H1 (cell line): Measurements from ENCODE around the gene HM13. TPM values are rescaled to one million over a fixed set of nuclear protein-coding genes. Genes with fewer than 3 reads are reported as not detected.
A peak's percentile ranks its signal among the peaks of the same experiment; 100 is the strongest.

Experiments used
- ASH2L ChIP-seq: fragments of 200-600, 300-600 bp; sonication (generic); IDR thresholded peaks from one replicate; pipeline ENCODE4 v1.7.1; 2017; ENCODE audit warnings: low read length
- BRCA1 ChIP-seq: IDR thresholded peaks from 2 replicates; pipeline ENCODE4 v1.6.1; 2012; ENCODE audit warnings: low read depth, low read length, improper control_type of control experiment
- CBX8 ChIP-seq: fragments of 300-800, 300-1000 bp; sonication (generic); IDR thresholded peaks from 2 replicates; pipeline ENCODE4 v1.7.1; 2016; ENCODE audit warnings: low read depth, low read length, borderline replicate concordance
- GTF2F1 ChIP-seq: IDR thresholded peaks from 2 replicates; pipeline ENCODE4 v1.6.1; 2012; ENCODE audit warnings: low read depth, low read length, improper control_type of control experiment, borderline replicate concordance
- HDAC2 ChIP-seq, 2 experiments: fragments of 300-600 bp in 1 of 2; sonication (generic) in 1 of 2; IDR thresholded peaks; 2 replicates each; pipeline ENCODE4 v1.6.1; 2011 to 2012; ENCODE audit warnings: low read depth in 2 of 2, low read length in 2 of 2, mild to moderate bottlenecking in 2 of 2, moderate library complexity in 2 of 2, borderline replicate concordance in 1 of 2, inconsistent platforms in 1 of 2
- JUND ChIP-seq: IDR thresholded peaks from 2 replicates; pipeline ENCODE4 v1.6.1; 2011; ENCODE audit warnings: mild to moderate bottlenecking, improper control_type of control experiment, low read length
- KDM4A ChIP-seq: IDR thresholded peaks from one replicate; pipeline ENCODE4 v1.7.1; 2012; ENCODE audit warnings: low read depth, mild to moderate bottlenecking, moderate library complexity, low read length, inconsistent platforms; ENCODE audit not compliant: severe bottlenecking
- POLR2AphosphoS5 ChIP-seq: IDR thresholded peaks from 2 replicates; pipeline ENCODE4 v1.6.1; 2011; ENCODE audit warnings: low read depth, low read length
- RAD21 ChIP-seq, 2 experiments: IDR thresholded peaks in 1 of 2; conservative IDR thresholded peaks in 1 of 2; 2 replicates each; pipeline ENCODE4 v1.6.1; 2011; ENCODE audit warnings: low read depth in 2 of 2, low read length in 2 of 2, improper control_type of control experiment in 1 of 2, inconsistent platforms in 1 of 2, mild to moderate bottlenecking in 1 of 2, moderate library complexity in 1 of 2
- SIRT6 ChIP-seq: IDR thresholded peaks from one replicate; pipeline ENCODE4 v1.7.1; 2012; ENCODE audit warnings: low read length, inconsistent platforms
- SP2 ChIP-seq: IDR thresholded peaks from 2 replicates; pipeline ENCODE4 v1.6.1; 2012; ENCODE audit warnings: mild to moderate bottlenecking, low read length, inconsistent platforms
- TCF12 ChIP-seq: IDR thresholded peaks from 2 replicates; pipeline ENCODE4 v1.6.1; 2011; ENCODE audit warnings: low read depth, mild to moderate bottlenecking, low read length
- YY1 ChIP-seq: IDR thresholded peaks from 2 replicates; pipeline ENCODE4 v1.6.1; 2011; ENCODE audit warnings: low read depth, mild to moderate bottlenecking, low read length
- ZNF274 ChIP-seq: IDR thresholded peaks from 2 replicates; pipeline ENCODE4 v1.7.0; 2012; ENCODE audit warnings: low read length, borderline replicate concordance; ENCODE audit errors: extremely low read depth
- polyA plus RNA-seq, 7 experiments: library from polyadenylated mRNA; depleted of rRNA in 3 of 7; stranded (reverse) in 5 of 7; unstranded in 2 of 7; fragments of >200 nt in 5 of 7; fragments of 200-250 nt in 2 of 7; gene quantifications; 1 replicate in 5 of 7; 2 replicates in 1 of 7; 4 replicates in 1 of 7; pipeline versions ENCODE4 v1.2.1 to v1.2.3, GENCODE V29; 2011 to 2013; ENCODE audit warnings: missing spikeins in 2 of 7, mixed read lengths in 2 of 7
- total RNA-seq: library from RNA; stranded (reverse); fragmentation: NEBNext Ultra II Directional; extraction: Animal tissue kit (Norgen Biotek cat#: 25700); gene quantifications from 2 replicates; pipeline ENCODE4 v1.2.1, GENCODE V29; 2021

HM13 gene
- total and polyA plus RNA-seq, 2 of the 8 experiments (the other 6 are each of a cell fraction or from before 2014, with no cell fraction given) = 118 to 183 TPM

DNA sequence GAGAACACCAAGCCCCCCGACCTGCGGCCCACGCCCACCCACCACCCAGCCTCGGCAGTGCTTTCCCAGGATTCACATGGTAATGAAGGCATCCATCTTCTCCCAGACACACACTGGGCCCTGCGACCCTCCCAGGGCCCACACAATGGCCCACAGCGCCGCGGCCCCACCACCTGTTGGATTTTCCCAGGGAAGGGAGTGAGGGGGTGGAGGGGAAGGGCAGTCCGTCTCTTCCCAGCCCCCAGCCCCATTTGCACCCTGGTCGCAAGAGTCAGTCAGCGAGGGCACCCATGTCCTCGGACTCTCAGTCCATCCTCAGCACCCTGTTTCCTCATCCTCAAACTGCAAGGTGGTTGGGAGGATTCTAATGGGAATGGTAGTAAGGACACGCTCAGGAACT, 67.1 kb downstream of the HM13 start (continued):
- TF ChIP-seq POLR2AphosphoS5 (peak; percentile 51; the same call in 1 of the 2 replicates), GTF2F1 (no peak), JUND (no peak), BRCA1 (no peak), ZNF274 (no peak), CBX8 (no peak), SP2 (no peak), ASH2L (peak; percentile 61), KDM4A (no peak), HDAC2 (IDR thresholded peaks at IDR 0.05; ENCODE audit: borderline replicate concordance in 1 of 2, low read depth in 2 of 2, low read length in 2 of 2) (peak in 1 of 2 experiments; percentile 48; a peak in 1 of 4 replicates), SIRT6 (no peak), RAD21 (IDR thresholded peaks at IDR 0.05 in 1 of 2, conservative IDR thresholded peaks at IDR 0.05 in 1 of 2; ENCODE audit: low read depth in 2 of 2, low read length in 2 of 2) (no peak), YY1 (peak; percentile 64), TCF12 (0 out of 2 replicates have a peak, but pooled peaks have one; percentile 36)
